NOMO-1 (cell line): ENCODE data around the gene UST.

ENCODE experiments used
- DNase-seq, 2 experiments: peaks; one replicate each; lab custom pipeline; 2025; ENCODE audit not compliant: unreplicated experiment in 2 of 2; lab: John Stamatoyannopoulos, UW

The UST gene

GRCh38 chr6:149076355-149076734 is 329.5 kb downstream of the UST start:
- DNase-seq = no peak

GRCh38 chr6:149077208-149077607 is 330.4 kb downstream of the UST start:
- DNase-seq = no peak

- DNase-seq = no peak
Measured at GRCh38 chr6:149078211-149078782, 331.5 kb downstream of the UST start.

DNA sequence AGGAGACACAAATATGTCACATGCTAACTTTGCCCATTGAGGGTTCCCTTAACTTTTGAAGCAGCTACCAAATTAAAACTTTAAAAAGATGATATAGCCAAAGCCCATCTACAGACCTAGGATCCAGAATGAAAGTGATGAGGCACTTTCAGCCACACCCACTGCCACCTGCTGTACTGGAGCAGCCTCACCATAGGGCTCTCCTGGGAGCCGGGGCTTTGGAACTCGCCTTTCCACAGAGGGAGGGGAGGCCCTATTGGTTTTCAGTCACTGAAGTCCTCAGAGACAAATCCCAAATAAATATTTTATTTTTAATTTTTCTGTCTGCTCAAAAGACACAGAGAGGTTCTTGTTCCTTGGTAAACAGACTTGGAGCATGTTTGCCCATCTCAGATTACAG is 332.6 kb downstream of the UST start:
- DNase-seq = no peak

GRCh38 chr6:149079911-149080491 is 333.2 kb downstream of the UST start:
- DNase-seq = peak; percentile 54 to 79

DNA sequence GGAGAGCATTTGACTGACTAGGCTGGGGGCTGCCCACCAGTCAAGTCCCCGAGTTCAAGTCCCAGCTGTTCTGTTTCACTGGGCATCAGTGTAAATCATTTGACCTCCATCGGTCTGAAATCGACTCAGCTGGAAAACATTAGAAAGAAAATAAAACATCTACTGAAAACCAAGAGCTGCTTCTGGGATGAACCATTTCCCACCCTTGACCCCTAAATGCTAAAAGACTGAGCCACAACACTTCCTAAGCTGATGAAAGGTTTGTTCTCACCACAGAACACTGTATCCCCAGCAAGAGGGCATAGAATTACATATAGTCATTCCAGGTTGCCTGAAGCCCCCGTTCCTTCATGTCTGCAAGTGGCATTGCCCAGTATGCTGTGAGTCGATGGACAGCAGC is 333.7 kb downstream of the UST start:
- no peak for DNase-seq

GRCh38 chr6:149081281-149081680 is 334.5 kb downstream of the UST start:
- peak in 1 of 2 experiments; percentile 34 for DNase-seq

DNA sequence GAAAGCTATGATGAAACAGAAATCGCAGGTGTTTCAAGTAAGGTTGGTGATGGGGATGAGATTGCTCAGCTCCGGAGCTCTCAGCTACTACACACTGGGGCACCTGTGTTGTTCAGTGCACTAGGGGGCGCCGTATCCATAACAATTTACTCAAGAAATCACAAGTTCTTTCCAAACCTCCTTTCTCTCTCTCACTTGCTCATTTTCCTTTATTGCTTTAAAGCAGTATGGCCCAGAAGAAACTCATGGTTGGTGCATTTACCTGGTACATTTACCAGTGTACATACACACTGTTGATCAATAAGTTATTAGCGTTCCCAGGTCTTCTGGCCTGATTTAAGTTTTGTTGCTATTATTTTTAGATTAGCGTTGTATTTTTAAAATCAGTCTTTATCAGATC is 335.5 kb downstream of the UST start:
- DNase-seq = peak; percentile 17 to 55

GRCh38 chr6:149084026-149084425 is 337.2 kb downstream of the UST start:
- DNase-seq = no peak

DNA sequence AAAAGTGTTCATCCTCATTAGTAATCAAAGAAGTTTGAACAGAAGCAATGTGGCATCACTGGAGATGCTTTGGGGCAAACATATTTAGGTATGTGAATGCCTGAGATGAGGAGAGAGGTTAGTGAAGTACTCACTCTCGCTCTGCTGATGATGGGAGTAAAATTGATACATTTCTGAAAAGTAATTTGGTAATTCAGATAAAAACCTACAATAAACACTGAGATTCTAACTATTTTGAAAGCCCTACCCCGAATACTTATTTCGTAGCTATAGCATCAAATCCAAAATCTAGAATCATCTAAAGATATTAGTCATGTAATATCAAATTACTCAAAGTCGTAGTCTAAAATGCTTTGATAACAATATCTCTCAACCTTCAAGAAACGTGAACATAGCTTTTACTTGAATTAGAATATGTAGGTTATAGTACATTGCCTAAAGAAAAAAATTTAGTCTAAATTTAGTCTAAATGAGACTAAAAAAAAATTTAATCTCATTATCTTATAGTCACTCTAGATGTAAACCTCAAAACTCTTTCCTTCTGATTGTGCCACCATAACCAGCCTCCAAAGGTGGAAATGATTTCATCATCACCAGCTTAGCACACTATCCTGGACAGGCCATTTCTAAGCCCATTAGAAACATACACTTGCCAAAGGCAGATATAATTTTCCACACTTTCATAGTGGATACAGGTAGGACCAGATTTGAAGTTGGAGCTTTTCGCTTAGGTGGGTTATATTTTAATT is 338.2 kb downstream of the UST start:
- no peak for DNase-seq

GRCh38 chr6:149085557-149085938 is 338.7 kb downstream of the UST start:
- DNase-seq = no peak

DNA sequence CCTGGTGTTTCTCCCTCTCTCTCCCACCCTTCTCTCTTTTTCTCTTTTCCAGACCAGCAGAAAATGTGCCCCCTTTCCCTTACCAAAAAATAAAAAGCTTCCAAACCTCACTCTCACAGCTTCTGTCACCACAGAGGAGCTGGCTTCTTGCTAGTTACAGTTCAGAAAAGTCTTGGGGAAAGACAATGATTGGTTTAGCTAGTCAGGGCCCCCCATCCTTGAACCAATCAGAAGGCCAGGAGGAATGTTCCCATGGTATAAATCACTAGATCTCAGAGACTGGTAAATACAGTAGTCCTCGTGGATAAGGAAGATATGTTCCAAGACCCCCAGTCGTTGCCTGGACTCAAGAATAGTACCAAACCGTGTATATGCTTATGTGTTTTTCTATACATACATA is 339.5 kb downstream of the UST start:
- no peak for DNase-seq

- DNase-seq = no peak
Measured at GRCh38 chr6:149087898-149088297, 341.1 kb downstream of the UST start.

DNA sequence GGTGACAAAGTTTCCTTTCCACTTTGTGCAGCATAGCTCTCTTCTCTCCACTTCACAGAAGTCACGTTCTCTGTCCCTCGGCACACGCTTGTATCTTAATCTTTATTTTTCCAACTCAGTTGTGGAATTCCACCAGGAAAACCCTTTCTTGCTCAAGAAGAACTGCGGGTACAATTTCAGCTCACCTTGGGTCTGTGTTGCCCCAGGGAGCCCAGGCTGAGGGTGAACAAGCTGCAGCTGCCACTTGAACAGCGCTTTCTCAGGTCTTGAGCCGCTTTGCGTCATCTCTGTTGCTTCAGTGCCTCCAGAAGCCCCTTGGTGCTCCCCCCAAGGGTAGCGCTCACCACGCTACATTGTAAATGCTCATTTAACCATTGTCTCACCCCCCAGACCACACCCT is 341.5 kb downstream of the UST start:
- no peak for DNase-seq

GRCh38 chr6:149089510-149089909 is 342.7 kb downstream of the UST start:
- DNase-seq = no peak

GRCh38 chr6:149090937-149091336 is 344.1 kb downstream of the UST start:
- DNase-seq = no peak

- DNase-seq = no peak
Measured at GRCh38 chr6:149093643-149094042, 346.8 kb downstream of the UST start.

DNA sequence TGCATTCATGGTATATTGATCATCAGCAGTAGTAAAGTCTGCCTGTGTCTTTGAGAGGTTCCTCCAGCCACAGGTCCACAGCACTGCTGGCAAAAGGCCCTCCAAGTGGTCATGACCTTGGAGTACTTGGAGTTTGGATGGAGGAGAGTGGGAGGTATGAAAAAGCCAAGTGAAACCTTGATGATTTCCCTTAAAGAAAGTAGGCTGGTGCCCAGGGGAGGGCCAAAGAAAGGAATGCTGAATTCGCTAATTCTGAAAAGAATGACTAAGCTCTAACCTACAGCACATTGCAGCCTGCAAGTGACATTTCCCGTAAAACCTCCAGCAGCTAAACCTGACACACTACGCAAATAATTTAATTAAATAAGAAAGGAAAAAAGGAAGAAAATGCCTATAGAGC is 347.3 kb downstream of the UST start:
- DNase-seq = no peak

DNA sequence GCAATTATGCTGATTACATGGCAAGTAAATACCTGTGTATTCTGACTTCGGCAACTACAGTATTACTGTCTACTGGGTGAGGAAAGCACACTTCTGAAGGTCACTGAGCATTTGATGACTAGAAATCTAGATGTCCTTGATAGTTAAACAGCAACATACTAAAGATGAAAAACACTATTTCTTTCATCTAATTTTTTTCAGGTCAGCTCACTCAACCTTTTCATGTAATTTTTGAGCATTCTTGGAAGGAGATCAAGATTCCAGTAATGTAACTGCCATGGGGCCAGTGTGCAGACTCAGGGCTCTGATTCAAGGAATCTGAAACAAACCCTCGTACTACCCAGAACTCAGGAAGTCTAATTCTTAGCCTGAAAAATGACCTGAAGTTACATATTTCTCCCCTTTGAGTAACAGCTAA is 348.1 kb downstream of the UST start:
- DNase-seq = no peak

GRCh38 chr6:149095842-149096241 is 349.0 kb downstream of the UST start:
- DNase-seq = no peak

DNA sequence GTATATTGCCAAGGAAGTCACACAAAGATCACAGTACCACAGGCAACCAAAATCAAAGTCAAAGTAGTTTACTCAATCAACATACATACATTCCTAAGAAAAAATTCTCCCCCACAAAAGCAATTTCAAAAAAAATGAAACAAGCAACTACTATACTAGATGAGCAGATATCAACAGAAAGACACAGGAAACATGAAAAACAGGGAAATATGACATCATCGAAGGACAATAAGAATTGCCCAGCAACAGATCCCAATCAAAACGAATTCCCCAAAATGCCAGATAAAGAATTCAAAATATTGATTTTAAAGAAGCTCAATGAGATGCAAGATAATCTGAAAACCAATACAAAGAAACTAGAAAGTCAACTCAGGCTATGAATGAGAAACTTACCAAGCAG is 351.0 kb downstream of the UST start:
- DNase-seq = no peak

DNA sequence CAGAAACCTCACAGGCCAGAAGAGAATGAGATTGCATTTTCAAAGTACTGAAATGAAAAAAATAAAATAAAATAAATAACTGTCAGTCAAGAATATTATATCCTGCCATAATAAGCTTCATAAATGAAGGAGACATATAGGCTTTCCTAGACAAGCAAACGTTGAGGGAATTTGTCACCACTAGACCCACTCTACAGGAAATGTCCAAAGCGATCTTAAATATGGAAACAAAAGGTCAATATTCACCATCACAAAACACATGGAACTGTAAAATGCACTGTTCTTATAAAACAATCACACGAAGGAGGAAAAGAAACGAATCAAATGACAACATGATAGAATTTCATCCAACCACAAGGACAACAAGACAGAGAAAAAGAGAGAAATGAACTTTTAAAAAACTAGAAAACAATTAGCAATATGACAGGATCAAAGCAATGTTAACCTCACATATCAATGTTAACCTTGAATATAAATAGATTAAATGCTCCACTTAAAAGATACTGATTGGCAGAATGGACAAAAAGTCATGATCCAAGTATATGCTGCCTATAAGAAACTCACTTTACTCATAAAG is 352.0 kb downstream of the UST start:
- no peak for DNase-seq
